HG03175 (cell line): ENCODE data around the gene ST14.

Experiments used
- ATAC-seq: cut with Tn5 transposase; IDR thresholded peaks from one replicate; pipeline ENCODE4 v1.9.1; 2021; ENCODE audit warnings: mild to moderate bottlenecking, moderate library complexity; ENCODE audit not compliant: unreplicated experiment

ST14 gene

GRCh38 chr11:130159657-130160497 lies at the start of gene ST14:
ST14 (plus strand) TSS chr11:130159782; CDS start chr11:130159980, 198 bp downstream.
- ATAC-seq, result no peak

- no peak for ATAC-seq
Measured at GRCh38 chr11:130110339-130111108, 49.1 kb upstream of the ST14 start.

DNA sequence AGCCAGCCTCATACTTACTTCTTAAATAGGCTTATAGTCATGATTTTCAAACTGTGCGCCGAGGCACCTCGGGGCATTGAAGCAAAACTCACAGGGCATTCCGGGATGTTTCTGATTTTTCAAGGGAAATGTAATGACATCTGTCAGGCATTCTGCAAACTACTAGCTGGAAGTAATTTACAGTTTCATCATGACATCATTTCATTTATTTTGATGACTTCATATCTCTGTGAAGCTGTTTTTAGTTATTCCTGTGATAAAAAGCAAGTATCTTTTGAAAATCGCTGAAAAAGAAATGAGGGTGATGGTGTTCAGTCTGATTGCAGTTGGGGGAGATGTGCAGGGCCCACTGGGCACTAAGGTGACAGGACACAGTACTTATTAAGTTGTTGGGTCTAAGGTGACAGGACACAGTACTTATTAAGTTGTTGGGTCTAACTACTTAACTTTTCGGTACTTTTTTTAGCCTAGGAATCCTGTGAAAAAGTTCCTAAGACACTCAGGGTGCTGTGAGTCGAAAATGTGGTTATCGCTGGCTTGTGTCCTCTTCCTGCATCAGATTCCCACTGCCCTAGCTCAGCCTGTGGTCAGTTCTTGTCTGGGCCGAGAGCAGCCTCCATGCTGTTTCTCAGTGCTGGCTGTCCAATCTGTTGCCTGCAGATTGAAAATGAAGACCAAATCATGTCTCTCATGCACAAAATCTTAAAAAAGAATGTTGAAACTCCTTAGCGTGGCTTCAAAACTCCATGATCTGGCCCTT lies 47.3 kb upstream of the ST14 start:
- no peak for ATAC-seq

GRCh38 chr11:130114281-130114680 lies 45.3 kb upstream of the ST14 start:
- ATAC-seq, result no peak

- ATAC-seq, result no peak
Measured at GRCh38 chr11:130114726-130115125, 44.9 kb upstream of the ST14 start.

DNA sequence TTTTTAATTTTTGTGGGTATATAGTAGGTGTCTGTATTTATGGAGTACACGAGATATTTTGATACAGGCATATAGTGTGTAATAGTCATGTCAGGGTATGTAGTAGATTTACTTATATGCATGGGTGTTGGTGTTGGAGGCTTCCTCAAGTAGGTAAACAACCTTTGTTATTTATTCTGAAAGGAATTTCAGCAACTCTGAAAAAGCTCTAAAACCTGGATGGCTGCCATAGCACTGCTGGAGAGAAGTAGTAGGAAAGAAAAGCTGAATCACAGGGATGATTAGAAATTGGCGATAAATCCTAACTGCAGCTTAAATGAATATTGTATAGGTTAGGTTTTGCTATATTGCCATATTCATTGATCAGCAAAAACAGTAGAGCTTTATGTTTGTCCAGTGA lies 44.4 kb upstream of the ST14 start:
- no peak for ATAC-seq

DNA sequence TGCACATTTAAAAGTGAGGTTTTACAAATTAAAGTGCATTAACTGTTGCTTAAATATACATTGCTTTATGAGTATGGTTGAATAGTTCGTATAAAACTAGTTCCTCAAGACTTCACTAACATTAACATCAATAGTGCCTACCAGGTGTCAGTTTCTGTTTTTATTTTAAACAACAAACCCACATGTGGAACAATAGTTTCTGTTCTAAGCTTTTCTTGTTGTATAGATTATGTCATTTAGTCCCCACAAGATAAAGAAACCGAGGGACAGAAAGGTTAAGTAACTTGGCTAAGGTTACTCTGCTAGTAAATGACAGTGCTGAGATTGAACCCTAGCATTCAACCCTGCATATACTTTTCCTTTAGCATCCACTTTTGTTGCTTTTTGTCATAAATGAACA lies 41.4 kb upstream of the ST14 start:
- peak; percentile 81 for ATAC-seq

GRCh38 chr11:130118636-130119387 lies 40.8 kb upstream of the ST14 start:
- no peak for ATAC-seq

GRCh38 chr11:130120045-130120444 lies 39.5 kb upstream of the ST14 start:
- ATAC-seq, result no peak

DNA sequence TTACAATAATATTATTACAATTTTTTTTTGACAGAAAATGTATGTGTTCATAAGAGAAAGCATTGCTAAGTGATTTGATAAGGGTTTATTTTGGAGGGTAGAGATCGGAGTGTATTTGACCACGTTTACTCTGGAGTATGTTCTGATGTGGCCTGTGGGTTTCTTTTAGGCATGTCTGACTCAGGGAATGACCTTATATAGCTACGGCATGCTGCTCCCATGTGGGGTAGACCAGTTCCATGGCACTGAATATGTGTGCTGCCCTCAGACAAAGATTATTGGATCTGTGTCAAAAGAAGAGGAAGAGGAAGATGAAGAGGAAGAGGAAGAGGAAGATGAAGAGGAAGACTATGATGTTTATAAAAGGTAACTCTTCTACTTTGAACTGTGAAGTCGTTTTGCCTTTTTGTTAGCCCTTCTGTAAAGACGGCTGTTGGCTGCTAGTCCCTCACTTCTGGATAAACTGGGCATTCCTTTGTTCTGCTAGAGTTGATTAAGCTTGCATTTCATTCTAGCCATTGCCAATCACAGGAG lies 38.1 kb upstream of the ST14 start:
- ATAC-seq, result no peak

- ATAC-seq, result no peak
Measured at GRCh38 chr11:130122141-130122575, 37.4 kb upstream of the ST14 start.

DNA sequence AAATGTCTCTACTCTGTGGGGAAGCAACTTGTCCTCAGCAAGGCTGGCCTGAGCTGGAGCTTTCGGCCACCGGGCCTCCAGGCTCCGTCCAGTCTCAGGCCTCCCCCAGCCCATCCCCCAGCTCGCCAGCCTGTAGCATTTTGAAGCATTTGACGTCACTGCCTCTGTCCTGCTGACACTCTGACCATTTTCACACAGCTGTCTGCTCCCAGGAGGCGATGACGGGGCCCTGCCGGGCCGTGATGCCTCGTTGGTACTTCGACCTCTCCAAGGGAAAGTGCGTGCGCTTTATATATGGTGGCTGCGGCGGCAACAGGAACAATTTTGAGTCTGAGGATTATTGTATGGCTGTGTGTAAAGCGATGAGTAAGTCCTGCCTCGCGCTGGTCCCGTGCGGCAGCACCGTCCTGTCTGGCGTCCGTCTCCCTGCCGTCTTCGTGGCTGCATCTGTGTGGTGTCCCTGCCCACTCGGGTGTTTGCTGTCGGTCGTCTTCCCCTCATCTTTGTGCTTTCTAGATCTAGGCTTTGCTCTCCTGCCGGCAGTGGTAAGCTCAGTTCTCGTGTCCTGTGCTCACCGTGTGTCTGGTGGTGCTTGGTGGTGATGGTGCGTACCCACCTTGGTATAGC lies 36.1 kb upstream of the ST14 start:
- no peak for ATAC-seq

GRCh38 chr11:130124096-130124495 lies 35.5 kb upstream of the ST14 start:
- ATAC-seq, result no peak

GRCh38 chr11:130125638-130126037 lies 33.9 kb upstream of the ST14 start:
- ATAC-seq, result no peak

DNA sequence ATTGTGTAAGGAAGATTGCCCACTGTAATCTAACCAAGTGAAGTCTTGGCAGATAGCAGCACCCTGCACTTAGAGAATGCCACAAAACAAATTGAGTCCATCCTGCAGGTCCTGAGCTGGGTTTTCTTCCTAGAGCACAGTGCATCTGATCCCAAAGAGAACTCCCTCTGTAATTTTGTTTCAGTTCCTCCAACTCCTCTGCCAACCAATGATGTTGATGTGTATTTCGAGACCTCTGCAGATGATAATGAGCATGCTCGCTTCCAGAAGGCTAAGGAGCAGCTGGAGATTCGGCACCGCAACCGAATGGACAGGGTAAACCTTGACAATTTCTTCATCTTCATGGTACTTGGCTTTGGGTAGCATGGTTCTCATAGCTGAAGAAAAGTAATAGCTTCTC lies 33.1 kb upstream of the ST14 start:
- no peak for ATAC-seq

DNA sequence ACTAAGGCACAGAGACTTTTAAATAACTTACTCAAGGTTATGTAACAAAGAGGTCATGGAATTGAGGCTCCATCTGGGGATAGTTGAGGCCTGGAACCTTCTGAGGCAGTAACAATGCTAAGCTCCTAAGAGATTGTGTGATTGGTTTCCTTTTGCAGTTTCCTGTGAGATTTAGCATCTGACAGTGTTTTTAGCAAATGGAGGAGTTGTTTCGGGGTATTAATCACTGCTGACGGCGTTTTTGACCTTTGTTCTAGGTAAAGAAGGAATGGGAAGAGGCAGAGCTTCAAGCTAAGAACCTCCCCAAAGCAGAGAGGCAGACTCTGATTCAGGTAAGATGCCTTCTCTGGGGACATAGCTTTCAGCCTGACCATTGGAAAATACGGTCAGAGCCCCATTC lies 32.1 kb upstream of the ST14 start:
- ATAC-seq, result no peak

- no peak for ATAC-seq
Measured at GRCh38 chr11:130128626-130129025, 31.0 kb upstream of the ST14 start.

- ATAC-seq, result no peak
Measured at GRCh38 chr11:130129922-130130321, 29.7 kb upstream of the ST14 start.

GRCh38 chr11:130131961-130132850 lies 27.4 kb upstream of the ST14 start:
- ATAC-seq, result peak; percentile 80
